ENCODE measurements around the gene AFF3.
"Not testable (repeated sequence)": the region's sequence is repeated elsewhere in the genome, so short reads cannot be mapped to it uniquely, and the experiment has no call there.

AFF3 gene

DNA sequence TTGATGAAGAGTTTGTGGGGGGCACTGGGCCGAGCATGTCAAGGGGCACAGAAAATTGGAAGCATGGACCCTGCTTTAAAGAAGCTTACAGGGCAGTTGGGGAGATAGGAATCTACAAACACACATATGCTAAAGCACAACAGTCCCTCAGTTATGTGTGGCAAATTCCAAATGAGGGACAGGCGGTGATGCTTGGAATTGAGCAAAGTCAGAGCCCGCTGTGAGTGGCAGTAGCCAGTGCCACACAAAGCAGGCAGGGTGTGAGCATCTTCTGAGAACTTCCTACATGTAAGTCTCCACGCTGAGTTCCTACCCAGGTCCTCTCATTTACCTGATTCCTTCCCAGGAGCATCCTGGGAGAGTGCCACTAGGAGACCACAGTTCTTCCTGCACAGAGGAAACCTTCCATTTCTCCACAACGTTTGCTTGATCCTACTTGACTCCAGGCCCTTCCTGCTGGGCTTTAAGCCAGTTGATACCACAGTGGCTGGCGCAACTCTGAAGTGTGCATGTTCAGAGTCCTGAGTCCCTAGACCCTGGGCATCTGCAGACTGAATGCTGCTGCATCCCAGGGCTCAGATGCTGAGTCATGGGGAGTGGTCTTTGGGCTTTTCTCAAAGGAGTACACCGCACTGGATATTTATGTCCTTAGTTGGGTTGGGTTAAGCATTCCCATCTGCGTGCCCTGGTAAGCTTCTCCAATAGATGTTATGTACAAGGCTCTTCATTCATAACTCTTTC lies 365.3 kb downstream of the AFF3 start:
- DNase-seq: no peak

GRCh38 chr2:99776206-99776905 lies 366.0 kb downstream of the AFF3 start:
- DNase-seq: no peak

- DNase-seq: no peak
Measured at GRCh38 chr2:99775585-99775984, 366.8 kb downstream of the AFF3 start.

DNA sequence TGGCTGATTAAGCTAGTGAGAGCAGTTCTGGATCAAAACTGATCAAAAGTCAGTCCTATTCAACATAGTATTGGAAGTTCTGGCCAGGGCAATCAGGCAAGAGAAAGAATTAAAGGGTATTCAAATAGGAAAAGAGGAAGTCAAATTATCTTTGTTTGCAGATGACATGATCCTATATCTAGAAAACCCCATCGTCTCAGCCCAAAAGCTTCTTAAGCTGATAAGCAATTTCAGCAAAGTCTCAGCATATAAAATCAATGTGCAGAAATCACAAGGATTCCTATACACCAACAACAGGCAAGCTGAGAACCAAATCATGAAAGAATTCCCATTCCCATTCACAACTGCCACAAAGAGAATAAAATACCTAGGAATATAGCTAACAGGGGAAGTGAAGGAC lies 368.7 kb downstream of the AFF3 start:
- DNase-seq: not testable (repeated sequence)

DNA sequence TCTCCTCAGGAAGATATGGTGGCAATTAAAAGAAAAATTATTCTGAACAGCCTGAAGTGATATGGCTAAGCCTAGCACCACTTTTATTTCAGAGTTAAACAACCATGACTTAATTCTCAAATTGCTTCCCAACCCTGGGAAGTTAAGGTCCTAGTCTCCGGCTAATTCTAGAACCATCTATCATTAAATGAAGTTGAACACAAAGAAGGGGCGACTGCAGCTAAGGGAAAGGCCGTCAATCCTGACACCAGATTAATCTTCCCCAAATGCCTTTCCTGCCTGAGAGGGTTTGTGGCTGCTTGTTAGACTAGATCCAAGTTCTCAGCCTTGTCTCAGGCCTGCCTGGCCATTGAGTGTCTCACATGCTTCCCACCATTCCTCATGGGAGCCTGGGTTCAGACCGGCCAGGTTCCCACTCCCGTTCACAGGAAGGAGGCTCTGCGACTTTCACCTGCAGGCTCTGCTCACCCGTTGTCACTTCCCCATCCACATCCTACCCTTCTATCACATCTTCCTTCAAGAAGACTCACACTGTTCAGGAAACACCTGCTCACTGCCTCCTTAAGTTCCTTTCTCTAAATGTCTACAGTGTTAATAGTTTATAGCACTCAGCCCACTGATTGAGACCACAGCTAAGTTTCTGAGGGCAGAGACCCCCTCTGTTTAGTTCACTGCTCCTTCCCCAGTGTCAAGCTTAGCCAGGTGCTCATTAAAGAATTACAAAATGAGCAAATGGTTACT lies 369.6 kb downstream of the AFF3 start:
- DNase-seq: no peak

- DNase-seq: no peak
Measured at GRCh38 chr2:99771681-99772333, 370.6 kb downstream of the AFF3 start.

DNA sequence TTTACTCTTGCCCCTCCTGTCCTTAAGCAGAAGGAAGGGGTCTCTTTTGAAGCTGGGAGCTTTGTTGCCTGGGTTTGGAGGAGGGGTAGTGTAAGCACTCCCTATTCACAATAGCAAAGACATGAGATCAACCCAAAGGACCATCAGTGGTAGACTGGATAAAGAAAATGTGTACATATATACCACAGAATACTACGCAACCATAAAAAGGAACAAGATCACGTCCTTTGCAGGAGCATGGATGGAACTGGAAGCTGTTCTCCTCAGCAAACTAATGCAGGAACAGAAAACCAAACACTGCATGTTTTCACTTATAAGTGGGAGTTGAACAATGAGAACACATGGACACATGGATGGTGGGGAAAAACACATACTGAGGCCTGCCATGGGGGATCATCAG lies 371.5 kb downstream of the AFF3 start:
- no peak for DNase-seq

DNA sequence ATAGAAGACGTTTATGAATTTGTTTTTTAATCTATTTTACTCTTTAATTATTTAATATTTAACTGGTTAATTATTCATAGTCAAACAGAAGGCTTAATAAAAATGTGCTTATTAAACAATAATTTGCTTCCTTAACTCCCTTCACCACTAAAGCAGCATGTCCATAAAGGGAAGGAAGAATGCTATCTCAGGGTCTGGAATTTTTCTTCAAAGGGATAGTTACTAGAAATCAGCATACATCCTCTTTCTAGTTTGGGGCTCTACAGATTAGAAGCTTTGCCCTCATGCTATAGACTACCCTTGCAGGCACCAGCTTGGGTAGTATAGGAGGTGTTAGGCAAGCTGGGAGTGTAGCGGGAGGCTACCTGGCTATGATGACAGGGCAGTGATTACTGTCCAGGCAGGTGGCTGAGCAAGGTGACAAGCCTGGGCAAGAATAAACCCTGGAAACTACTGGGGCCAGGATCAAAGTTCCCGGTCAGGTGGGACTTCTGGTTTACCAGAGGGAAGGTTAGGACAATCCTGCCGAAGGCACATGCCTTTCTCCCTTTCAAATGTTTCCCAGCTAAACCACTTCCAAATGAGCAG lies 376.6 kb downstream of the AFF3 start:
- DNase-seq: no peak

DNA sequence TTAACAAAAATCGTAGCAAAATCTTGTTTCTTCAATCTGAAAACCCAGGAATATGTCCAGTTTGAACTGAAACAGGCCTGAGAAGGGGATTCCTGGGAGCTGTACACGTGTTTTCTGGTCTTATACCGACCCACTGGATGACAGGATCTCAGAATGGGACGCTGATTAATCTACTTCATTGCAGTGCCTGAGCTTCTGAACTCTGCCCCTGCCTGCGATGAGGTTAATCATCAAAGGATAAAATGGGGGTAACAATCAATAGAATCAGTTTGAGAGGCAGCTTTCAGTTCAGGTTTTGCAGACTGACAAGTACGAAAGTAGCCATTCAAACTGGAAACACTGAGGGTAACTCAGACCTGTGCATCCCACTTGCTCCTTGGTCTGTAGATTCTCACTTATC lies 378.6 kb downstream of the AFF3 start:
- no peak for DNase-seq

DNA sequence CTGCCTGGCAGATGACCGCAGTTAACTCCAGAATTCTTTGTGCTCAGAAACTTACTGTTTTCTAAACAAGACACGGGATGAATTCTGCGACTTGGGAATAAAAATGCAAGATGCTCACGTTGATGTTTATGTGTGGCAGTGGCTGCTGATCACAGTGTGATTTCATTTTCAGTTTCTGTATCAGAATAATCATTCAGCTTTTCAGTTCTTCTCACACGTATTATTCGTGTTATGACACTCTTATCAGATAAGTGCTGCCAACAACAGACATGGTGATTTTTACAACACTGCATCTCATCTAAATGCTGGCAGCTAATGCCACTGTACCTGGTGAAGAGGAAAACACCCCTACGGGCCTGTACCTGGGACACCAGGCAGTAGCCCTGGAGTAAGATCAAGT lies 379.7 kb downstream of the AFF3 start:
- no peak for DNase-seq

DNA sequence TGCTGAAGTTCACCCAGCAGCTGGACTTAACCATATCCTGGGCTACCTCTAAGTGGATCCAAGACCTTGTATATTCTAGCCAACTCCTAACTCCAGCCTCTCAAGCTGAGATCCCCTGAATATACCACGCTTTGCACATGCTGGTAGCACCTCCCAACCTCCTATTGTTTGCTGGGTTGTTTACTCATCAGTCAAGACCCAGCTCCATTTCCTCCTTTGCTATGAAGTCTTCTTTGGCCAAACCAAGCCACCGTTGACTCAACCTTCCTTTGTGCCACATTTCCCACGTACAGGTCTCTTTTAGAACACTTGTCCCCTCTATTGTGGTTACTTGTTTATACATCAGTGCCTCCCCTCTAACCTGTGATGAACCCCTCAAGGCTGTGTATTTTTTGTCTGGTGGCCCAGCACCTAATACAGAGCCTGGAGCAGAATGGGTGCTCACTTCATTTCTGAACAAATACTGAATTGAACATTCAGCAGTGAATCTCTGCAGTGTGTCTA lies 384.7 kb downstream of the AFF3 start:
- DNase-seq: no peak

DNA sequence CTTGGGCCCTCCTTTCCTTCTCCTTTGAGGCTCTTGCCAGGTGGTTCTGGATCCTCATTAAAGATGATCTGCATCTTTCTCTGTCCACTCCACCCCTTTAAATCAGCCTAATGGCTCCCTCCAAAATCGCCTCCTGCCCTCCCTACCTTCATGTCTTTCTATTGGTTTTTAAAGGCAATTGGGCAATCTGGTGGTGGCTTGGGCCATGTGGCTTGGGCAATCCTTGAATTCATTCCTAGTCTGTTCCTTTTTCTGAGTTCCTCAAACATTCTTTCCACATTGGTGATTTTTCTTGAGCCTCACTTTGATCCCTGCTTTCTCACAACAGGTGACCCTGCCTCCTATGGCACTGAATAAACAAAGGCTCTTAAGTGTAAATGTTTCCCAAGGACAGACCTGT lies 386.3 kb downstream of the AFF3 start:
- DNase-seq: no peak

DNA sequence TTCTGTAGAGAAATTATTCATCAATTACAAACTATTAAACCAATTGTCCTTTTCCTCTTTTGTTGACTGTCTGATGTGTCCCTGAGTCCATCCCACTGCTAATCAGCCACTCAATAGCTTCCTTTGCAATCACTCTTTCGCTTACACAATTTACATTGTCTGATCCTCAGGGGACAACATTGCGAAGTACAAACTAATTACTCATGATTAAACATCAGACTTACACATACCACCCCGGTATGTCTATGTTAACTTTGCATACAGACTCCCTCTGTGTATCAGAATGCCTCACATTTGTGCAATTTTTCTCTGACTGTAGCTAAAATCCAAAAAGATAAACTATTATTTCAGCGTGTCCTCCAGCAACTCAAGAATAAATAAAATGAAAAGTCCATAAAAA lies 388.2 kb downstream of the AFF3 start:
- no peak for DNase-seq

- DNase-seq: no peak
Measured at GRCh38 chr2:99753505-99753904, 388.9 kb downstream of the AFF3 start.

GRCh38 chr2:99748344-99748743 lies 394.0 kb downstream of the AFF3 start:
- DNase-seq: no peak

GRCh38 chr2:99747842-99748241 lies 394.5 kb downstream of the AFF3 start:
- no peak for DNase-seq

DNA sequence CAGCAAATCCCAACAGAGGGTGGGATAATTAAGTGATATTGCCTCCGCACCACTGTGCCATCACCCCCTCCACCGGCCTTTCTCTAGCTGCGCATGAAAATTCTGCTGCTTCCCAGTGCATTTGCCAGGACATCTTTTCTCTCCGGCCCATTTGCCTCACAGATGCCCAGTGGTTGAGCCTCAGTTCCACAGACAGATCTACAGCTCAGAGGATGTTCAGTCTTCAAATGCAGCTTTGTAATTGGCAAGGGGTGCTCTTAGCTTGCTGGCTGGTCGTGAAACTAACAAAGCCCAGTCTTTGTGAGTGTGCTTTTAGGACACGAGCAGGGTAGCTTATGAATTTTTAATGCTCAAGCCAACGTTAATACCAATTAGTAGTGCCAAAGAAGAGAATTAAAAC lies 399.2 kb downstream of the AFF3 start:
- DNase-seq: no peak

GRCh38 chr2:99737537-99737936 lies 404.9 kb downstream of the AFF3 start:
- no peak for DNase-seq

- DNase-seq: no peak
Measured at GRCh38 chr2:99735753-99736152, 406.6 kb downstream of the AFF3 start.

DNA sequence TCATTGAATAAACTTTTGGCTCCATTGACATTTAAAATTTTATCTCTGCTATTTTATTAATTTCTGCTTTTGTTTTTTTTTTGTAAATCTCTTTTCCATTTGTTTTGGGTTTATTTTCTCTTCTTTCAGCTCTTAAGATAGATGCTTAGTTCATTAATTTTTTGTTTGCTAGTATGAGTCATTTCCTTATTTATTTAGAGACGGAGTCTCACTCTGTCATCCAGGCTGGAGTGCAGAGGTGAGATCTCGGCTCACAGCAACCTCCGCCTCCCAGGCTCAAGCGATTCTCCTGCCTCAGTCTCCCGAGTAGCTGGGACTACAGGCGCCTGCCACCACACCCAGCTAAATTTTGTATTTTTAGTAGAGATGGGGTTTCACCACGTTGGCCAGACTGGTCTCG lies 407.1 kb downstream of the AFF3 start:
- not testable (repeated sequence) for DNase-seq

GRCh38 chr2:99734236-99734635 lies 408.2 kb downstream of the AFF3 start:
- DNase-seq: no peak

DNA sequence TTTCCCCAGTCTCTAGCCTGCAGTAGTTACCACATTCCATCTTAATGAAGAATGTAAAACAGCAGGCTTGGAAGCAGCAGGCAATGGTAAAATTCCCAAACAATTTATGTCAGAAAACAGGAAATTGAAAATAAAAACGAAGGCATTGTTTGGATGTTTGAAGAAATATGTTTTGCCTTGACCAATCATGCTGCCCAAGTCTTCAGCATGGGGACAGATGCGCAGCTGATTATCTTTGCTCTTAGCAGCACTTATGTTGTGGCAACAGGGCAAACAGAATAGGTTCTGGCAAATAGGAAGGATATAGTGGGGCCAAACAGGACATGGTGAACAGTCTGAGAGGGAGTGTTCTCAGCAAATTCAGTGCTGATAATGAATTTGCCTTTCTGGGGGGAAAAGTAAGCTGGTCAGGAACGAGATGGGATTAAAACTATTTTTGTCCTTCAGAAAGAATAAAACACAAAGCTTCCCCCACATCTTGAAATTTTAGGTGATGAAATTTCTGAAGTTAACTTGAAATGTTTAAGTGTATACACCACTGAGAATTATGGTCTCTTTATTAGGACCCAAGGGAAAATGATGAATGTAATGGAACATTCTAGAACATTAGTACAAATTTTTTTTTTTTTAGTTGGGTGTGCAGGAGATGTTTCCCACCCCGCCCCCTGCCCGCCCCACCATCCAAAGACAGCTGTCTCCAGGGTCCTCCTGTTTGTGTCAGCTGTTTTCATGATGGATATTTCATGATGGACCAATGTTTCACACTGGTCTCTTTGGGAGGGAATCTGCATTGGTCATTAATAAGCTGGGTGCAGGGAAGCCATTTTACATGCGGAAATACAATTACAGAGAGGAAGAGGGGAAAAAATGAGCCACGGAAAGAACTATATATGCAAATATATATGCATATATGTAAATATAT lies 413.0 kb downstream of the AFF3 start:
- no peak for DNase-seq
